ENCODE measurements around the gene CLDN9.

DNA sequence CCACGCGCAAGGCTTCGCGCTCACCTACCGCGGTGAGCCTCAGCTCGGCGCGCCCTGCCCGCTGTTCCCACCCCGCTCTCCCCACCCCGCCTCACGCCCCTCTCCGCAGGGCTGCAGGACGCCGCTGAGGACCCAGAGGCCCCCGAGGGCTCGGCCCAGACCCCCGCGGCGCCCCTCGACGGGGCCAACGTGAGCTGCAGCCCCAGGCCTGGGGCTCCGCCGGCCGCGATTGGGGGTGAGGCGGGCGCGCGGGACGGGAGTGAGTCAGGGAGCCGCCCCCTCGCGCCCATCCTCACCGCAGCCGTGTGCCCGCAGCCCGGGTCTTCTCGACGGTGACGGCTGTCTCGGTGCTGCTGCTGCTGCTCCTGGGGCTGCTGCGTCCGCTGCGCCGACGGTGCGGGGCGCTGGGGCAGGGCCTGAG, 45.5 kb upstream of the CLDN9 start:
- TF ChIP-seq POLR2A (IDR thresholded peaks at IDR 0.05): no peak
- TF ChIP-seq CTCF (IDR thresholded peaks at IDR 0.05): no peak

Measured in right lobe of liver (tissue), 4 donors.